Activated T-cell treated with anti-CD3 and anti-CD28 coated beads, Interleukin-2, amount 50 U/mL, for 72 hours (primary cell): Measurements from ENCODE around the gene ALPL. TPM values are rescaled to one million over a fixed set of nuclear protein-coding genes. Genes with fewer than 3 reads are reported as not detected.
A peak's percentile ranks its signal among the peaks of the same experiment; 100 is the strongest.

Source experiments
- ATAC-seq, 2 donors: fragments of 150-1000 bp; cut with Tn5 transposase; replicated peaks in 1 of 2; 2 replicates each; pipeline ENCODE4 v1.10.0; 2021; ENCODE audit warnings: moderate library complexity in 2 of 2, mild to moderate bottlenecking in 1 of 2
- DNase-seq, 2 donors: peaks; one replicate each; pipeline ENCODE4 v3.0.0; 2021 to 2022; ENCODE audit warnings: mixed read lengths in 1 of 2
- H3K27ac Mint-ChIP-seq: one replicate; pipeline ENCODE4 v1.8.0; 2022; ENCODE audit warnings: mild to moderate bottlenecking, moderate library complexity, mixed read lengths
- H3K27me3 Mint-ChIP-seq: one replicate; pipeline ENCODE4 v1.8.0; 2022; ENCODE audit warnings: low read depth, mixed read lengths
- H3K36me3 Mint-ChIP-seq, 2 donors: one replicate each; pipeline ENCODE4 v1.8.0; 2022; ENCODE audit warnings: mixed read lengths in 2 of 2, mild to moderate bottlenecking in 1 of 2; ENCODE audit not compliant: insufficient read depth in 2 of 2
- H3K4me1 Mint-ChIP-seq: one replicate; pipeline ENCODE4 v1.8.0; 2022; ENCODE audit warnings: low read depth, mixed read lengths
- H3K4me3 Mint-ChIP-seq, 2 donors: one replicate each; pipeline ENCODE4 v1.8.0; 2022; ENCODE audit warnings: mild to moderate bottlenecking in 2 of 2, mixed read lengths in 2 of 2, moderate library complexity in 2 of 2
- H3K9me3 Mint-ChIP-seq, 2 donors: one replicate each; pipeline ENCODE4 v1.8.0; 2022; ENCODE audit warnings: mixed read lengths in 2 of 2
- total RNA-seq, 2 donors: library from RNA; stranded (reverse); gene quantifications; one replicate each; pipeline ENCODE4 v1.2.3, GENCODE V29; 2022

Gene ALPL
- total RNA-seq, 2 donors from 2014 or later: 0.23 TPM; not detected in 1

- Mint-ChIP-seq H3K9me3 (no peaks in the 10 kb centered on the region), H3K27me3 (no peaks in the 10 kb centered on the region), H3K36me3 (no peaks in the 10 kb centered on the region), H3K4me3 (no peak overlapping the region), H3K27ac (no peak overlapping the region), H3K4me1 (no peaks in the 10 kb centered on the region)
- DNase-seq: no peak
- no peak for ATAC-seq
These were observed 90.2 kb downstream of the ALPL start for GRCh38 chr1:21599402-21599801.

GRCh38 chr1:21601278-21602048 is 92.2 kb downstream of the ALPL start:
- Mint-ChIP-seq H3K36me3 (no peaks in the 10 kb centered on the region), H3K4me3 (no peak overlapping the region), H3K9me3 (no peaks in the 10 kb centered on the region), H3K27me3 (no peaks in the 10 kb centered on the region), H3K4me1 (no peaks in the 10 kb centered on the region), H3K27ac (no peak overlapping the region)
- no peak for ATAC-seq
- no peak for DNase-seq

GRCh38 chr1:21603177-21604138 is 94.2 kb downstream of the ALPL start:
- no peaks in the 10 kb centered on the region for H3K9me3 Mint-ChIP-seq
- ATAC-seq (no peak), DNase-seq (no peak)
- no peak overlapping the region for H3K27ac Mint-ChIP-seq
- H3K4me3 Mint-ChIP-seq: no peak overlapping the region
- peaks cover 12% of the 10 kb centered on the region for H3K4me1 Mint-ChIP-seq
- no peaks in the 10 kb centered on the region for H3K36me3 Mint-ChIP-seq
- no peaks in the 10 kb centered on the region for H3K27me3 Mint-ChIP-seq

GRCh38 chr1:21604208-21604957 is 95.2 kb downstream of the ALPL start:
- no peak for ATAC-seq
- H3K36me3 Mint-ChIP-seq: no peaks in the 10 kb centered on the region

GRCh38 chr1:21605012-21605715 is 95.9 kb downstream of the ALPL start:
- H3K27me3 Mint-ChIP-seq: no peaks in the 10 kb centered on the region
- H3K36me3 Mint-ChIP-seq: no peaks in the 10 kb centered on the region
- DNase-seq: no peak
- peaks cover 12% of the 10 kb centered on the region for H3K4me1 Mint-ChIP-seq
- H3K4me3 Mint-ChIP-seq: no peak overlapping the region
- no peak overlapping the region for H3K27ac Mint-ChIP-seq
- no peaks in the 10 kb centered on the region for H3K9me3 Mint-ChIP-seq
- no peak for ATAC-seq

More at GRCh38 chr1:21604208-21604957, 95.2 kb downstream of the ALPL start:
- Mint-ChIP-seq H3K9me3 (no peaks in the 10 kb centered on the region), H3K4me3 (no peak overlapping the region), H3K4me1 (peaks cover 12% of the 10 kb centered on the region), H3K27ac (no peak overlapping the region), H3K27me3 (no peaks in the 10 kb centered on the region)
- no peak for DNase-seq

GRCh38 chr1:21605964-21606705 is 96.9 kb downstream of the ALPL start:
- DNase-seq (no peak), ATAC-seq (no peak)
- Mint-ChIP-seq H3K4me3 (no peak overlapping the region), H3K27me3 (no peaks in the 10 kb centered on the region), H3K27ac (no peak overlapping the region), H3K9me3 (no peaks in the 10 kb centered on the region), H3K4me1 (peaks cover 12% of the 10 kb centered on the region), H3K36me3 (no peaks in the 10 kb centered on the region)

GRCh38 chr1:21607549-21608529 is 98.6 kb downstream of the ALPL start:
- H3K9me3 Mint-ChIP-seq: no peaks in the 10 kb centered on the region
- peaks cover 12% of the 10 kb centered on the region for H3K4me1 Mint-ChIP-seq
- ATAC-seq (peak; percentile 95), DNase-seq (peak; percentile 75)
- no peaks in the 10 kb centered on the region for H3K27me3 Mint-ChIP-seq
- peak overlapping the region; percentile 33 to 58 for H3K4me3 Mint-ChIP-seq
- no peak overlapping the region for H3K27ac Mint-ChIP-seq
- H3K36me3 Mint-ChIP-seq: no peaks in the 10 kb centered on the region

GRCh38 chr1:21608798-21609197 is 99.6 kb downstream of the ALPL start:
- Mint-ChIP-seq H3K27ac (no peak overlapping the region), H3K27me3 (no peaks in the 10 kb centered on the region), H3K4me1 (peaks cover 12% of the 10 kb centered on the region), H3K4me3 (peak overlapping the region in 1 of 2 donors; percentile 17), H3K36me3 (no peaks in the 10 kb centered on the region), H3K9me3 (no peaks in the 10 kb centered on the region)
- ATAC-seq: no peak
- no peak for DNase-seq

GRCh38 chr1:21610027-21610426 is 100.8 kb downstream of the ALPL start:
- no peaks in the 10 kb centered on the region for H3K27me3 Mint-ChIP-seq

GRCh38 chr1:21610989-21611785 is 102.0 kb downstream of the ALPL start:
- H3K4me1 Mint-ChIP-seq: peaks cover 12% of the 10 kb centered on the region
- no peak for ATAC-seq
- no peaks in the 10 kb centered on the region for H3K27me3 Mint-ChIP-seq
- no peak overlapping the region for H3K27ac Mint-ChIP-seq
- H3K9me3 Mint-ChIP-seq: no peaks in the 10 kb centered on the region
- no peaks in the 10 kb centered on the region for H3K36me3 Mint-ChIP-seq
- no peak overlapping the region for H3K4me3 Mint-ChIP-seq
- DNase-seq: no peak

More at GRCh38 chr1:21610027-21610426, 100.8 kb downstream of the ALPL start:
- H3K36me3 Mint-ChIP-seq: no peaks in the 10 kb centered on the region
- H3K27ac Mint-ChIP-seq: no peak overlapping the region
- H3K4me3 Mint-ChIP-seq: no peak overlapping the region
- peaks cover 12% of the 10 kb centered on the region for H3K4me1 Mint-ChIP-seq
- H3K9me3 Mint-ChIP-seq: no peaks in the 10 kb centered on the region
- DNase-seq (no peak), ATAC-seq (no peak)
